K562 (cell line): Measurements from ENCODE around the gene OBSCN. TPM values are rescaled to one million over a fixed set of nuclear protein-coding genes. Genes with fewer than 3 reads are reported as not detected.

Source experiments
- DNMT1 ChIP-seq: fragments of 450-650 bp; IDR thresholded peaks from 2 replicates; pipeline ENCODE4 v1.6.1; 2016; ENCODE audit warnings: antibody characterized with exemption, mild to moderate bottlenecking
- ETV6 ChIP-seq, 3 experiments: fragments of 150-350 bp in 1 of 3; sonication (generic) in 1 of 3; formaldehyde crosslinking in 1 of 3; IDR thresholded peaks; 2 replicates each; pipeline versions ENCODE4 v1.6.1 to v1.8.0; 2014 to 2022; ENCODE audit warnings: borderline replicate concordance in 2 of 3, low read depth in 2 of 3, antibody characterized with exemption in 1 of 3, low read length in 1 of 3, mild to moderate bottlenecking in 1 of 3, missing genetic modification reagents in 1 of 3
- FOXJ3 ChIP-seq: sonication (generic); formaldehyde crosslinking; IDR thresholded peaks from 2 replicates; pipeline ENCODE4 v1.4.0; 2020; ENCODE audit warnings: mild to moderate bottlenecking, missing genetic modification reagents
- GATA2 ChIP-seq: sonication (generic); formaldehyde crosslinking; IDR thresholded peaks from 2 replicates; pipeline ENCODE4 v1.4.0; 2020; ENCODE audit warnings: mild to moderate bottlenecking, missing genetic modification reagents
- POLR2AphosphoS5 ChIP-seq: IDR thresholded peaks from 2 replicates; pipeline ENCODE4 v1.6.1; 2011; ENCODE audit warnings: mild to moderate bottlenecking, low read depth, low read length, moderate library complexity; ENCODE audit not compliant: control insufficient read depth, insufficient read depth
- STAT5B ChIP-seq: fragments of 250-450 bp; sonication (Bioruptor Pico); IDR thresholded peaks from 2 replicates; pipeline ENCODE4 v1.8.0; 2021; ENCODE audit warnings: mild to moderate bottlenecking, inconsistent platforms
- ZBED1 ChIP-seq: IDR thresholded peaks from 2 replicates; pipeline ENCODE4 v1.6.1; 2014
- ZNF324 ChIP-seq: fragments of 250-450 bp; sonication (Bioruptor Pico); IDR thresholded peaks from 2 replicates; pipeline ENCODE4 v1.4.0; 2020; ENCODE audit warnings: mild to moderate bottlenecking
- ZSCAN32 ChIP-seq: fragments of 450-650 bp; formaldehyde crosslinking; IDR thresholded peaks from 2 replicates; pipeline ENCODE4 v1.4.0; 2020; ENCODE audit warnings: mild to moderate bottlenecking, moderate library complexity
- polyA plus RNA-seq, 8 experiments: library from polyadenylated mRNA; depleted of rRNA in 4 of 8; stranded (reverse) in 5 of 8; unstranded in 3 of 8; fragments of >200 nt; fragmentation: Nextera tagmentation in 2 of 8; fragmentation: Illumina TruSeq in 1 of 8; extraction: Ambion mirVana in 2 of 8; extraction: Trizol in 1 of 8; gene quantifications; 2 replicates each; pipeline versions ENCODE4 v1.2.1 to v1.2.3, GENCODE V29; 2011 to 2014; ENCODE audit warnings: inconsistent platforms in 1 of 8, missing spikeins in 1 of 8
- total RNA-seq, 7 experiments: library from RNA; depleted of rRNA in 6 of 7; stranded (reverse); fragments of >200 nt in 6 of 7; fragmentation: Illumina TruSeq in 2 of 7; extraction: Trizol in 2 of 7; gene quantifications; 2 replicates each; pipeline versions ENCODE4 v1.2.1 to v1.2.3, GENCODE V29; 2011 to 2021; ENCODE audit warnings: low replicate concordance in 1 of 7
- TF ChIP-seq, protein P1 (sequence below): fragments of 450-650 bp; IDR thresholded peaks from 2 replicates; pipeline ENCODE4 v1.6.1; 2018; ENCODE audit not compliant: partially characterized antibody

The OBSCN gene
- total and polyA plus RNA-seq, 9 of the 15 experiments (the other 6 are each of a cell fraction or from before 2014, with no cell fraction given): 0.18 to 19.7 (median 3.6) TPM

DNA sequence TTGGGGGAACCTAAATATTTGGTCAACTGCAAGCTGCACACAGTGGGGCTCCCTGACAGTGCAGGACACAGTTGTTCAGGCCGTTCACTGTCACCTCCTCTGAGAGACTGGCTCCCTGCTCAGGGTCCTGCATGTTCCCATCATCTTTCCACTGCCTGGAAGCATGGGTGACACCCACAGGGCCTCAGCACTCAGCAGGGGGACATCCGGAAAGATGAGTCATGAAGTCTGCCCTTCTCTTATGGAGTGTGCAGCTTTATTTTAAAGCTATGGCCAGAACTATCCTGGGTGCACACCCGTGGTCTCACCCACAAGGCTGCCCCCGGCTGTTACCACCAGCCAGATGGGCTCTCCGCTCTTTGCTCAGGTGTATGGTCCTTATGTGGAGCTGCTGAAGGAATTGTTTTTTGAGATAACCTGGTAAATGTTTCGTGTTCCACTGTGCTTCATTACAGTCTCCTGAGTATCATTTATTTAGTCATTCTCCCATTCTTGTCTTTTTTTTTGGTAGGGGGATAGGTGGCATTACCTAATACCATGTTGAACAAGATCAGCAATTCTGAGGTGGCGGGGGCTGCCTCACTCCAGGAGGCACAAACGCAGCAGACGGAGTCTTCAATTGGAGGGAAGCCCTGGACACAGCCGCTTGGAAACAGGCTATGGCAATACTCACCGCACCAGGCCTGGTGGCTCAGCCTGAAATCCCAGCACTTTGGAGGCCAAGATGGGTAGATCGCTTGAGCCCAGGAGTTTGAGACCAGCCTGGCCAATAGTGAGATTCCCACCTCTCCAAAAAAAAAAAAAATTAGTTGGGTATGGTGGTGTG is 184.5 kb downstream of the OBSCN start (continued):
- TF ChIP-seq GATA2 (CRISPR knock-in tag) (no peak), ETV6 (IDR thresholded peaks at IDR 0.05; ENCODE audit: borderline replicate concordance in 1 of 2, low read depth in 2 of 2, low read length in 1 of 2) (no peak), ETV6 (CRISPR knock-in tag; IDR thresholded peaks at IDR 0.05; ENCODE audit: borderline replicate concordance) (no peak), POLR2AphosphoS5 (peak; percentile 25; the same call in 1 of the 2 replicates), DNMT1 (0 out of 2 replicates have a peak, but pooled peaks have one; percentile 23), FOXJ3 (CRISPR knock-in tag) (no peak), ZSCAN32 (CRISPR knock-in tag) (no peak), STAT5B (no peak), ZNF324 (CRISPR knock-in tag) (no peak), ZBED1 (no peak)
- TF ChIP-seq, protein P1, sequence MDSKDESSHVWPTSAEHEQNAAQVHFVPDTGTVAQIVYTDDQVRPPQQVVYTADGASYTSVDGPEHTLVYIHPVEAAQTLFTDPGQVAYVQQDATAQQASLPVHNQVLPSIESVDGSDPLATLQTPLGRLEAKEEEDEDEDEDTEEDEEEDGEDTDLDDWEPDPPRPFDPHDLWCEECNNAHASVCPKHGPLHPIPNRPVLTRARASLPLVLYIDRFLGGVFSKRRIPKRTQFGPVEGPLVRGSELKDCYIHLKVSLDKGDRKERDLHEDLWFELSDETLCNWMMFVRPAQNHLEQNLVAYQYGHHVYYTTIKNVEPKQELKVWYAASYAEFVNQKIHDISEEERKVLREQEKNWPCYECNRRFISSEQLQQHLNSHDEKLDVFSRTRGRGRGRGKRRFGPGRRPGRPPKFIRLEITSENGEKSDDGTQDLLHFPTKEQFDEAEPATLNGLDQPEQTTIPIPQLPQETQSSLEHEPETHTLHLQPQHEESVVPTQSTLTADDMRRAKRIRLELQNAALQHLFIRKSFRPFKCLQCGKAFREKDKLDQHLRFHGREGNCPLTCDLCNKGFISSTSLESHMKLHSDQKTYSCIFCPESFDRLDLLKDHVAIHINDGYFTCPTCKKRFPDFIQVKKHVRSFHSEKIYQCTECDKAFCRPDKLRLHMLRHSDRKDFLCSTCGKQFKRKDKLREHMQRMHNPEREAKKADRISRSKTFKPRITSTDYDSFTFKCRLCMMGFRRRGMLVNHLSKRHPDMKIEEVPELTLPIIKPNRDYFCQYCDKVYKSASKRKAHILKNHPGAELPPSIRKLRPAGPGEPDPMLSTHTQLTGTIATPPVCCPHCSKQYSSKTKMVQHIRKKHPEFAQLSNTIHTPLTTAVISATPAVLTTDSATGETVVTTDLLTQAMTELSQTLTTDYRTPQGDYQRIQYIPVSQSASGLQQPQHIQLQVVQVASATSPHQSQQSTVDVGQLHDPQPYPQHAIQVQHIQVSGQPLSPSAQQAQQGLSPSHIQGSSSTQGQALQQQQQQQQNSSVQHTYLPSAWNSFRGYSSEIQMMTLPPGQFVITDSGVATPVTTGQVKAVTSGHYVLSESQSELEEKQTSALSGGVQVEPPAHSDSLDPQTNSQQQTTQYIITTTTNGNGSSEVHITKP: peak; percentile 93
